Measurements from ENCODE around the gene PCDHA2.

GRCh38 chr5:140753561-140753960, 41.1 kb upstream of the PCDHA2 start:
- TF ChIP-seq MAX (CRISPR knock-in tag; IDR thresholded peaks at IDR 0.05) (no peak), CTCF (IDR thresholded peaks at IDR 0.05) (no peak), SP1 (CRISPR knock-in tag; conservative IDR thresholded peaks at IDR 0.05) (no peak), USF2 (CRISPR knock-in tag; IDR thresholded peaks at IDR 0.05) (no peak)

Data from WTC11 (cell line).